ENCODE measurements around the gene TRMT2A.

The TRMT2A gene

DNA sequence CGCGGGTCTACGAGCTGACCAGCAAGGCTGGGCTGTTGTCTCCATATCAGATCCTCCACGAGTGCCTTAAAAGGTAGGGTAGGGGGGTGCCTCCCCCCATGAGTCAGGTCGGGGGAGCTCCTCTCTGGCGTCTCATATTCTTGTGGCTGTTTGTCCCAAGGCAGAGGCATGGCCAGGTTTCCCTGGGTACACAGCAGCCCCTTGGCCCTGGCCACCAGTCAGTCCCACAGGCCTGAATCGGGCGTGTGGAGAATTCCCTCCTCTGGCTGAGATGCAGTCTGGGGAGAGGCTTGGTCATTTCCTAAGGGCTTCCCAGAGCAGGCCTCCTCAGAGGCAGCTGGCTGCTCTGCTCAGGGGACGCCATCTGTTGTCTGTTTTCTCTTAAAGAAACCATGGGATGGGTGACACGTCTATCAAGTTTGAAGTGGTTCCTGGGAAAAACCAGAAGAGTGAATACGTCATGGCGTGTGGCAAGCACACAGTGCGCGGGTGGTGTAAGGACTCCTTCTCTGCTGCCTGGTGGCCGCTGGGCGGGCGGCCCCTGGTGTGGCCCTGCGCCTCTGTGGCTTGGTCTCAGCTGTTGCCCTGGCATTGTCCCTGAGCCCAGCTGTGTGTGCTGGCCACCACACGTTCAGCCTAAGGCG lies 10.7 kb downstream of the TRMT2A start:
- TF ChIP-seq CTCF (IDR thresholded peaks at IDR 0.05; ENCODE audit: low read depth, low read length): no peak
- DNase-seq (ENCODE audit: extremely low read depth, low read depth): no peak

GRCh38 chr22:20105456-20106204 lies 11.4 kb downstream of the TRMT2A start:
- TF ChIP-seq CTCF (IDR thresholded peaks at IDR 0.05; ENCODE audit: low read depth, low read length): no peak
- DNase-seq (ENCODE audit: extremely low read depth, low read depth): no peak

- DNase-seq (ENCODE audit: extremely low read depth, low read depth): no peak
- TF ChIP-seq CTCF (IDR thresholded peaks at IDR 0.05; ENCODE audit: low read depth, low read length): no peak
Measured at GRCh38 chr22:20102203-20102780, 14.7 kb downstream of the TRMT2A start.

- no peak for TF ChIP-seq CTCF (IDR thresholded peaks at IDR 0.05; ENCODE audit: low read depth, low read length)
- no peak for DNase-seq (ENCODE audit: extremely low read depth, low read depth)
Measured at GRCh38 chr22:20101638-20102037, 15.4 kb downstream of the TRMT2A start.

DNA sequence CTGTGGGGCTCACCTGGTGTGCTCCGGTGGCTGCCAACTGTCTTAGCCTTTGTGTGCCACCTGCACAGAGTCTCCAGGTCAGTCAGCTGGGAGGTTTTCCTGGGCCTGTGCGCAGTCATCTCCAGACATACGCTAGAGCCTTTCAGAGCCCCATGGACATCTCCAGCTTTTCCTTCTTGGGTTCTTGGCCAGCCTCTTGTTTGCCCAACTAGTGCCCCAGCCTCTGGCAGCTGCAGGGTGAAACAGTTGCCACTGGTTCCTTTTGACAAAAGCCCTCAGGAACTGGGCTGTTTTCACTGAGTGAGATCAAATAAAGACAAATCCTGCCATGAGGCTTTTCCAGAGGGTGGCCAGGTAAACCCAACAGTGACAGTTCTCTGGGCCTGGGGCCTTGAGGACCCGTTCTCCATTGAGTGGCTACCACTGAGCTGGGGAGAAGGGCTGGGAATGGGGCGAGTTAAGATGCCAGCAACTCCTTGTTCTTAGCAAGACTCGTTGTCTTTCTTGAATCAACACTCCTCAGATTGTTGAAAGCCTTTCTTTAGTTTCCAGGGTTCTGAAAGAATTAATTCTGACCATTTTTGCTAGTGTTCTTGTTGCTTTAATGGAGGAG lies 17.8 kb downstream of the TRMT2A start:
- DNase-seq (ENCODE audit: extremely low read depth, low read depth): no peak
- TF ChIP-seq CTCF (IDR thresholded peaks at IDR 0.05; ENCODE audit: low read depth, low read length): no peak

GRCh38 chr22:20096574-20097420 lies 20.2 kb downstream of the TRMT2A start:
- DNase-seq (ENCODE audit: extremely low read depth, low read depth): no peak
- no peak for TF ChIP-seq CTCF (IDR thresholded peaks at IDR 0.05; ENCODE audit: low read depth, low read length)
